GM18519 (cell line): Measurements from ENCODE around the gene TRABD2B.

ENCODE experiments used
- ATAC-seq: cut with Tn5 transposase; IDR thresholded peaks from one replicate; pipeline ENCODE4 v1.9.1; 2021; ENCODE audit warnings: mild to moderate bottlenecking, moderate library complexity; ENCODE audit not compliant: unreplicated experiment, low FRiP score

The TRABD2B gene

DNA sequence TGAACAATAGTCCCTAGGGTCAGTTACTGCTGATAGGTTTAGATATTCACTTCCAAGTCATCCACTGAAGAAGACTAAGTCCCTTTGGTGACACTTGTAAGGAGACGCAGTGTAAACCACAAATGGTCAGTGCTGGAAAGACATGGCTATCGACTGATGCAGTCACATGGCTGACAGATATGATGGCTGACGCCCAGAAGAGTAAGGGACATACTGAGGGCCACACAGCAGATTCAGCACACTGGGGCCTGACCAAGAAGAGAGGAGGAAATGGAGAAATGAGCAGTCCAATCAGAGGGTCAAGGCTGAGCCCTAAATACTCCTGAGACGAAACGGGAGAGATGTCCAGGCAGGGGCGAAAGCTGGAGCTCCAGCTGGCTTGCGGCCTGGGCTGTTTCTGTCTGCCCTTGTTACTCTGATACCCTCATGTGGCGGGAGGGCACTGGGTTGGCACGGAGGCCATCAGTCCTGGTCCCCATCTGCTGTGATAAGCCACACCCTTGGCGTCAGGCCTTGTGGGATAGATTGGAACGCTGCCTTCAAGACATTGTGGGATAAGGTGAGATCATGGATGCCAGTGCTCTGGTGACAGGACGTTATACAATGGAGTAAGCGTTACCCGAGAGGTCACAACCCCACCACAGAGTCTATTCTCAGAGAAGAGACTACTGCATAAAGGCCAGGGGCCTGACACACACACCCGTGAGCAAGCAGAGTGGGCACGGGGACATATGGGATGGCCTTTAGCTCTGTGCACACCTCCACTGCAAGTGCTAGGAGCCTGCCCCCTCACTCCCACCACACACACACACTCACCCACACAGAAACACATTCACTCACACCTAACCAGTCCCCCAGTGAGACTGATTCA lies 158.4 kb downstream of the TRABD2B start:
- no peak for ATAC-seq

DNA sequence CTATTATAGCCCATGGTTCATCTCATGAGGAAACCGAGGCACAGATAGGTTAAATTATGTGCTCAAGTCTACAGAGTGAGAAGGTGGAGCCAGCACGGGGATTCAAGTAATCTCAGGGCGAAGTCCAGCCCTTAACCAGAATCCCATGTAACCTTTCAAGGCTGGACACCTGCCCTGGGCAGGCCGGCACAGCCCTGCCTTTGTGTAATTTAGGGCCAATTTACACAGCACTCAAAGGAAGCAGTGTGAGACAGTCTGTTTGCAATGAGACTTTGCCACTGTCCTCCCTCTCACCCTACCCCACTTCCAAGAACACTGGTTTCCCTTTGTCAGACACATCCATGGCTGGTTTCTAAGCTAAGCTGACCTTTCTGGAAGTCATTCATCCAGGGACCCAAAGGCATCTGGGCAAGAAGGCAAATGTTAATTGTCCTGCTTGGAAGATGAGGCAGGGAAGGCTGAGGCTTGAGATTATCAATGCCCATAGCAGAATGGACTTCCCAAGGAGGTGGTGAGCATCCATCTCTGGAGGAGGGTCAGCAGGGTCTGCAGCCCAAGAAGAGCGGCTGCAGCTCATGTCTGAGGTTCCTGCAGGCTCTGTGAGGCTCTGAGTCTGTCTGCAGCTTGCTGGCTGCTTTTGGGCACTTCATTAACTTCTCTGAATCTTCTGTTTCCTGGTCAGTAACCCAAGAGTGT lies 159.2 kb downstream of the TRABD2B start:
- ATAC-seq: no peak

DNA sequence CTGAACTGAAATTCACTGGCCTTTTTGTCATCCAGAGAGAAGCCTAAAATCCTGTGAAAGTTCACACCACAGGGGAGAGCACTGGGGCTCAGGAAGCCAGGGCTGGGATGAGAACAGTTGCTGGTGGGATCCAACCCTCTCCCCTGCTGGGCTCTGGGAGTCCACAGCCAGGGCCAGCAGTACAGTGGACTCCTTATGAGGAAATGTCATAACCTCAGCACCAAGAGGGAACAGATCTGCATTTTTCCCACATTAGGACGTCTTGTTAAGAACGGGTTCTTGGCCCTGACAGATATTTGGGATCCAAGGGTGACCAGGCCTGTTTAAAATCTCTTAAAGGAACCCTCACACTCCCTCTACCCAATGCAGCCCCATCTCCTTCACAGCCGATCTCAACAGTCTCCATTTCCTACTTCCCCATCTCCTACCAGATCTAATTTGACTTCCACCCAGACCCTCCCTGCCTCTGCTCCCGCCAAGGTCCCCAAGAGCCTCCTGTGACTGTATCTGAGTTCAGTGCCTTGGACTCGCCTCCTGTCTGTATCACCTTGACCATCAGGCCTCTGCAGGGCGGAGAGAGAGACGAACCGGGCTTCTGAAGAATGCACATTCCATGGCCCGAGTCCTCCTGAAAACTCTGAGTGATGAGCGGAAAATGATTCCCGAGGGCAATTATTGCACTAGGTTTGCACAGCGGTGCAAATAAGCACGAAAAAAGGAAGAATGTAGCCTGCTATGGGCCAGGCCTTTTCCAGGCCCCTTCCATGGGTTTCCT lies 159.9 kb downstream of the TRABD2B start:
- ATAC-seq: no peak

GRCh38 chr1:47835409-47835808 lies 161.8 kb downstream of the TRABD2B start:
- ATAC-seq: no peak

DNA sequence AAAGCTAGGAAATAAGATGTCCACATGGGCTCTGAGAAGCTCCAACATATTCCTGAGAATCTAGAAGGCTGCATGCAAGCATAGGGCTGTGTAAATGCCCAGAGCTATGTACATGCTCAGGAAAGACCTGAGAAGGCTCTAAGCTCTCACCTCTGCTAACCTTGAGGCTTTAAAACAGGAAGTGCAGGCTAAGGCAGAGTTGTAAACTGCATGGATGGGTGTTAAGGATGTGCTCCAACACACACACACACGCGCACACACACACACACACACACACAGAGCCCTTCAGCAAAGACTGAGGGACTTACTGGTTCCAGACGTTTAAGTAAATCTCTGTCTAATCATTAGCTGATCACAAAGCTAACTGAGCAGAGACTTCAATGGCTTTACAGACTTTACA lies 162.9 kb downstream of the TRABD2B start:
- ATAC-seq: no peak

DNA sequence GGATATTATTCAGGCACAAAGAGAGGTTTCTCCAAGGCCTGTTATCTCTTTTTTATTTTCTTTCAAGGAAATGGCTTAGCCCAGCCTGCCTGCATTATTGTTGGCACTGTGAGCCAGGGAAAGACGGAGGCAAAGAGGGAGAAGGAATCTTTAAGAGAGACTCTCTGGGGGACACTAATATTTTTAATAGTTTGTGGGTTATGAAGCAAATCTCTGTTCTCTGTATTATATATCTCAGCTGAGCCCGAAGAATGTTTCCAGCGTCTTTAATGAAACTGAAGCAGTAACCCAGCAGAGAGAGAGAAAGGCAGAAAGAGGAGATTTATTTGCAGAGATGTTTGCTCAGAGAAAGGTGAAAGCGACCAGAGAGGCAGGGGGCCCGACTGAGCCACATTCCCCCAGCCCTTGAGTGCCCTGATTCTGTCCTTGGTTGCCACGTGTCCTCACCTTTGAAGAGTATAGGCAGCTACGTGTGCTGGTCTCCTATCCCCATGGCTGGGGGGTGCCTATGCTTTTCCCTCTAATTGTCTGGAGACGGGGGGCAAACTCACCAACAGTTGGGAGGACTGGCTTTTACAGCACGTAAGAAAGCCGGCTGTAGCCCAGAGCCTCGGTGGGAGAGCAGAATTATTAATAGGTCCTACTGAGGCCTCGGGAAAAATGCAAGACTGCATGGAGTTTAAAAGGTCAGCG lies 166.4 kb downstream of the TRABD2B start:
- ATAC-seq: no peak

GRCh38 chr1:47830021-47830420 lies 167.2 kb downstream of the TRABD2B start:
- ATAC-seq: no peak

DNA sequence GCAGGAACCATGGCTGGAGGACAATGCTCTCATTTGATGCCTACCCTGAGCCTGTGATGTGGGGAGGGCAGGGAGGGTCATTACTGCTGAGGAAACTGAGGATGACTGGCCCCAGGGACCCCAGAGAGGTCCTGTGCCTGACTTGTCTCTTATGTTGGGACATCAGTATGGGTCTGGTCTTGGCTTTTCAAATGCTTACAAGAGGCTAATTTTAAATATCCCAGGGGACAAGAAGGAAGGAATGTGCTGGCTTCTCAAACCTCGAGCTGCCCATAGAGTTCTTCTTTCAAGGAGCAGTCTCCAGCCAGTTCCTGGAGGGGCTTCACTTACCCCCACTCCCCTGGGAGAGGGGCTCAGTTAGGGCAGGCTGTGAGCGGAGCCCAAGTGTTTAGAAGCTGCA lies 168.2 kb downstream of the TRABD2B start:
- no peak for ATAC-seq

- ATAC-seq: no peak
Observed at GRCh38 chr1:47827109-47827508, 170.1 kb downstream of the TRABD2B start.

DNA sequence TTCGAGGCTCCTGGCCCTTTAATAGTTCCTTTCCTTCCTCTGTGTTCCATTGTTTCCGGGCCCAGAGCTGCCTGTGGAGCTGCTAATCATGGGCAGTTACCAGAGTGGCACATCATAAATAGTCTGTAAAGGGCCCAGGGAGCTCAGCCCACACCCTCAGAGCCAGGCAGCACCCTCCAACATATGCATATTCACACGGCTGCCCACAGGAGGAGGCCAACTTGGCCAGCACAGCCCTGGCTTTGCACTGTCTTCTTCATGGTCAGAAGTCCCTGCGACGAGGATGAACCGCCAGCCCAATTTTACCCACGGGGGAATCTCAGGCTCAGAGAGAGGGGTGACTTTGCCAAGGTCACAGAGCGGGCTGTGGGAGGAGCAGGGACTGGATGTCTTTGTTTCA lies 172.5 kb downstream of the TRABD2B start:
- ATAC-seq: no peak

- no peak for ATAC-seq
Observed at GRCh38 chr1:47824297-47824696, 172.9 kb downstream of the TRABD2B start.

- ATAC-seq: no peak
Observed at GRCh38 chr1:47823040-47823808, 174.0 kb downstream of the TRABD2B start.

DNA sequence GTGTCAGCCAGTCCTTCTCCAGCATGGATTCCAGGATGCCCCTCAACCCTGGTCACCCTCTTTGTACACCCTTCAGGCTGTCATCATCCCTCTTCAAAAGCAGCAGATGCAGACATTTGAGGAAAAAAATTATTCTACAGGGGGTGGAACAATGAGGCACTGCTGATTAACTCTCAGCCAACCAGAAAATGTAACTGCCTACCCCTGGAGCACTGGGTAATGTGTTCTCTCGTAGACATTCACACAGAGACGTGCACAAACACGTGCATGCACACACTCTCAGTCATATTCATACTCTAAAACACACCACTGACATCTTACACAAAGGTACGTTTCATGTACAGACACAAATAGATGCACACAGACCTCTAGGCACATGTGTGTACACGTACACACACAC lies 175.4 kb downstream of the TRABD2B start:
- no peak for ATAC-seq

DNA sequence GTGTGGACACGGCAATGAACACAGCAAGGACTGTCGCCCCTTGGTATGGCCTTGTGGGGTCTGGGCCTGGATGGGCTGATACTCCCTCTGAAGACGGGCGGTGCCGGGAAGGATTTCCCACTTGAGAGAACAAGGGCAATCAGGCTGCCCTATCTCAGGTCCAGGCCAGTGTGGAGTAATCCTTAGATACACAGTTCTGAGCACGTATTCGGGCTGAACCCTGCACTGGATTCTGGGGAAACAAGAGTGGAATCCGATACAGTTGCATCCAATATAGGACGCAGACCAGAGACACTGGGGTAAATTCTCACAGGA lies 177.7 kb downstream of the TRABD2B start:
- ATAC-seq: no peak

DNA sequence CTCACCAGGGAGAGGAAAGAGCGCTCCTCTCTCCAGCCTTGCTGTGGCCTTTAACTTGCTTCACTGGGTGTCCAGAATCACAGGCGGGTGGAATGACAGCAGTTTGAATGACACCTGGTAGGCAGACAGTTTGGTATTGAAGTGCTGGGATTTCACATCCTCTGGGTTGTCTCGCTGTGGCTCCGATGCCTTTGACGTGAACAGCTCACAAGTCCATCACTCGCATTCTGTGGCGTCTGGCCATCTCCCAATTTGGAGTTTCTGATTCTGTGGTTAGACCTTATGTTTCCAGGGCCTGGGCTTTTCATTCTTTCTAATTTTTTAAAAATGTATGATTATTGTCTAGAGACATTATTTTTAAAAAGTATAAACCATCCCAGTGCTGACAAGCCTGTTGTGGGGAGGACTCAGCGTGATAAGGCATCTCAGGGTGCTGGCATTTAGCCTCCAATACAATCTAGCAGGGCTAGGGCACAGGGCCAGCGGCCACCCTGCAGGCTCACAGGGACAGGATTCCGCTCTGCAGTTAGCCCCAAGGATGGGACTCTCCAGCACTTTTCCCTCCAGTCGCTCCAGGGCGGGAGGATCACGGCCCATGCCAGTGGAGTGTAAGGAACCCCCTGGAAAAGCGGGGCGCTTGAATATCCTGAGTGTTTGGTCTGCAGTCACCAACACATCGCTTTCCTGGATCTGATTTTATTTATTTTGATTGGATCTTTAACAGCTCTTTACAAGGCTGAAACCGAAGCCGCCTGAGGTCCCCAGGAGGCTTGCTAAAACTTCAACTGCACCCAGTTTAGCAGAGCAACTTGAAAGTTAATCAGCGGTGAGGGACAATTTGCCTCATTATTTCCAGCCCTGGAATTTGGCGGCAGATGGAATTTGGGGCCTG lies 178.3 kb downstream of the TRABD2B start:
- no peak for ATAC-seq

- ATAC-seq: no peak
Observed at GRCh38 chr1:47817861-47818260, 179.3 kb downstream of the TRABD2B start.

DNA sequence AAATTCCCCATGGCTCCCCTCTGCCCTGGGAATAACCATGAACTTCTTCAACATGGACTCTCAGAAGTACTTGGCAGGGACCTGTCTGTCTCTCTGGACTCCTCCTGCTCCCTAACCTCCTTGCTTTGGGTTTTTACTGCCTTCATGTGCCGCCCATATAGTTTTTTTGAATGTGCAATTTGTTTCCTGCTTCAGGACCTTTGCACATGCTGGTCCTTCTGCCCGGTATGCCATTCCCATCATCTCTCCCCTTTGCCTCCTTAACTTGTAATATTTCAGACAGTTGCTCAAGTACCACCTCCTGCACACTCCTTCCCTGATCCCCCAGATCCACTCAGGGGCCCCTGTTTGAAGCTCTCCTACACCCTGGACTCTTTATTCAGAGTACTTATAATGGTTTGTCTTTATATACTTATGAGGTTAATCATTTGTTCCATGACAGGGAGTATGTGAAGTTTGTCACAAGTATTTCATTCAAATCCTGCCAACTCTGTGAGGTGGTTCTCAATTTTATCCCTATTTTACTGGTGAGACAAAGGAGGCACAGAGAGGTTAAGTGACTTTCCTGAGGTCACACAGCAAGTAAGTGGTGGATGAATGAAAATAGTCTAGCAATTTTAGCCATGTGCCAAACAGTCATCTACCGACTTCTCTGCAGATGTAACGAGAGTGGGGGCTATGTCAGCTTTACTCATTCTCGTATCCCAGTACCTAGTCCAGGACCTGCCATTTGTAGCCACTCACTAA lies 180.7 kb downstream of the TRABD2B start:
- no peak for ATAC-seq

GRCh38 chr1:47814612-47815395 lies 182.4 kb downstream of the TRABD2B start:
- ATAC-seq: no peak
